ENCODE data around the gene TMPRSS7.

The TMPRSS7 gene

GRCh38 chr3:112126511-112126911 lies 92.0 kb downstream of the TMPRSS7 start:
- no peak for DNase-seq (ENCODE audit: extremely low spot score)
- POLR2A ChIA-PET = interaction anchor here (1.1 to 3.2 kb wide), 3 partner anchors 11 to 15 kb away, joined by 3 to 19 read pairs (median 7); no protein-coding TSS in a partner anchor
- CTCF ChIA-PET = interaction anchor here (1.5 to 10.8 kb wide), 4 partner anchors 11 to 310 kb away, joined by 3 to 94 read pairs (median 20); no protein-coding TSS in a partner anchor
- no peak for TF ChIP-seq CTCF (IDR thresholded peaks at IDR 0.05; ENCODE audit: control extremely low read depth, extremely low read depth, low read depth, missing control alignments)

GRCh38 chr3:112127522-112128494 lies 93.3 kb downstream of the TMPRSS7 start:
- DNase-seq (ENCODE audit: extremely low spot score) = no peak
- ChIA-PET POLR2A (interaction anchor here (0.7 to 3.2 kb wide), 4 partner anchors 11 to 42 kb away, joined by 3 to 19 read pairs (median 4); partner anchors contain the start of gene C3orf52), CTCF (interaction anchor here (1.1 to 10.8 kb wide), 7 partner anchors 10 to 406 kb away, joined by 3 to 94 read pairs (median 3); no protein-coding TSS in a partner anchor)
- no peak for TF ChIP-seq CTCF (IDR thresholded peaks at IDR 0.05; ENCODE audit: control extremely low read depth, extremely low read depth, low read depth, missing control alignments)

- ChIA-PET CTCF (interaction anchor here (1.0 to 10.8 kb wide), 8 partner anchors 9 to 404 kb away, joined by 3 to 94 read pairs (median 3); no protein-coding TSS in a partner anchor), POLR2A (interaction anchor here (1.1 to 3.2 kb wide), 3 partner anchors 10 to 14 kb away, joined by 4 to 19 read pairs (median 5); no protein-coding TSS in a partner anchor)
These were observed 94.5 kb downstream of the TMPRSS7 start for GRCh38 chr3:112128843-112129727.

GRCh38 chr3:112129925-112130637 lies 95.5 kb downstream of the TMPRSS7 start:
- POLR2A ChIA-PET = interaction anchor here (1.2 to 2.0 kb wide), 3 partner anchors 13 to 18 kb away, joined by 4 to 9 read pairs (median 6); no protein-coding TSS in a partner anchor
- TF ChIP-seq CTCF (IDR thresholded peaks at IDR 0.05; ENCODE audit: control extremely low read depth, extremely low read depth, low read depth, missing control alignments) = no peak
- CTCF ChIA-PET = interaction anchor here (1.0 to 10.8 kb wide), 5 partner anchors 10 to 19 kb away, joined by 3 to 94 read pairs (median 28); no protein-coding TSS in a partner anchor
- no peak for DNase-seq (ENCODE audit: extremely low spot score)

More at GRCh38 chr3:112128843-112129727, 94.5 kb downstream of the TMPRSS7 start:
- DNase-seq (ENCODE audit: extremely low spot score) = peak; percentile 40
- no peak for TF ChIP-seq CTCF (IDR thresholded peaks at IDR 0.05; ENCODE audit: control extremely low read depth, extremely low read depth, low read depth, missing control alignments)

- no peak for DNase-seq (ENCODE audit: extremely low spot score)
- TF ChIP-seq CTCF (IDR thresholded peaks at IDR 0.05; ENCODE audit: control extremely low read depth, extremely low read depth, low read depth, missing control alignments) = no peak
- POLR2A ChIA-PET = interaction anchor here (1.2 to 2.0 kb wide), 3 partner anchors 13 to 19 kb away, joined by 4 to 9 read pairs (median 6); no protein-coding TSS in a partner anchor
- CTCF ChIA-PET = interaction anchor here (0.6 to 10.8 kb wide), 3 partner anchors 15 to 45 kb away, joined by 3 to 94 read pairs (median 29); no protein-coding TSS in a partner anchor
These were observed 96.1 kb downstream of the TMPRSS7 start for GRCh38 chr3:112130638-112130993.

Data from GM10248 (cell line).